Sigmoid colon (tissue), 7 donors: ENCODE results near the gene SELENBP1. TPM values are rescaled to one million over a fixed set of nuclear protein-coding genes. Genes with fewer than 3 reads are reported as not detected.

Source experiments
- DNase-seq: peaks from one replicate; pipeline ENCODE4 v3.0.0-alpha.2; 2019
- H3K27ac ChIP-seq, 4 donors: fragments of 200-600 bp; sonication (generic); one replicate each; pipeline ENCODE4 v1.5.1; 2016 to 2019; ENCODE audit warnings: mild to moderate bottlenecking in 1 of 4
- H3K27me3 ChIP-seq, 3 donors: fragments of 200-600 bp; sonication (generic); one replicate each; pipeline ENCODE4 v1.5.1; 2019; ENCODE audit warnings: mild to moderate bottlenecking in 1 of 3
- H3K36me3 ChIP-seq, 4 donors: fragments of 200-600 bp; sonication (generic); one replicate each; pipeline ENCODE4 v1.5.1; 2016 to 2019
- H3K4me1 ChIP-seq, 4 donors: fragments of 200-600 bp; sonication (generic); one replicate each; pipeline ENCODE4 v1.5.1; 2017 to 2019
- H3K4me3 ChIP-seq, 4 donors: fragments of 200-600 bp; sonication (generic); one replicate each; pipeline ENCODE4 v1.5.1; 2017 to 2019; ENCODE audit warnings: mild to moderate bottlenecking in 2 of 4, moderate library complexity in 1 of 4
- H3K9me3 ChIP-seq, 4 donors: fragments of 200-600 bp in 3 of 4; sonication (generic) in 3 of 4; one replicate each; pipeline versions ENCODE4 v1.5.1 to v1.6.1; 2013 to 2019
- CTCF ChIP-seq, 4 experiments: fragments of 450-650 bp in 3 of 4; fragments of 200-600 bp in 1 of 4; IDR thresholded peaks; one replicate each; pipeline ENCODE4 v1.5.1; 2016 to 2019; ENCODE audit warnings: antibody characterized with exemption in 4 of 4, mild to moderate bottlenecking in 3 of 4, moderate library complexity in 2 of 4
- EP300 ChIP-seq, 4 donors: sonication (generic); formaldehyde crosslinking; IDR thresholded peaks; one replicate each; pipeline ENCODE4 v1.6.1; 2017; ENCODE audit warnings: antibody characterized with exemption in 4 of 4
- POLR2A ChIP-seq, 2 donors: fragments of 450-650 bp; IDR thresholded peaks; one replicate each; pipeline ENCODE4 v1.6.1; 2016; ENCODE audit warnings: antibody characterized with exemption in 2 of 2, mild to moderate bottlenecking in 2 of 2, moderate library complexity in 2 of 2
- POLR2AphosphoS5 ChIP-seq, 4 donors: sonication (generic); formaldehyde crosslinking; IDR thresholded peaks; one replicate each; pipeline ENCODE4 v1.6.1; 2017; ENCODE audit warnings: antibody characterized with exemption in 4 of 4
- WGBS, 2 donors: extraction: QIAGEN DNeasy Blood & Tissue Kit; methylation state at CpG; one replicate each; pipeline ENCODE4 v1.1.7; 2013; 5-methylcytosine and 5-hydroxymethylcytosine counted together
- intact Hi-C: fragments of 100-400 bp; cut with DNase I; formaldehyde crosslinking; loops from one replicate; pipeline ENCODE4 v1.15.1; 2023
- polyA plus RNA-seq, 3 donors: library from polyadenylated mRNA; stranded (reverse); fragments of 200-250 nt; gene quantifications; one replicate each; pipeline ENCODE4 v1.2.3, GENCODE V29; 2013
- total RNA-seq, 4 donors: library from RNA; depleted of rRNA; stranded (reverse); fragments of >200 nt; gene quantifications; one replicate each; pipeline ENCODE4 v1.1.0, GENCODE V29; 2016
- donor health status: healthy with polysubstance abuse.
- donor health status: Bipolar disorder and iron deficiency.
- donor health status: healthy.

SELENBP1 gene
- total and polyA plus RNA-seq, 7 donors: 95.8 to 1,051 (median 142) TPM

DNA sequence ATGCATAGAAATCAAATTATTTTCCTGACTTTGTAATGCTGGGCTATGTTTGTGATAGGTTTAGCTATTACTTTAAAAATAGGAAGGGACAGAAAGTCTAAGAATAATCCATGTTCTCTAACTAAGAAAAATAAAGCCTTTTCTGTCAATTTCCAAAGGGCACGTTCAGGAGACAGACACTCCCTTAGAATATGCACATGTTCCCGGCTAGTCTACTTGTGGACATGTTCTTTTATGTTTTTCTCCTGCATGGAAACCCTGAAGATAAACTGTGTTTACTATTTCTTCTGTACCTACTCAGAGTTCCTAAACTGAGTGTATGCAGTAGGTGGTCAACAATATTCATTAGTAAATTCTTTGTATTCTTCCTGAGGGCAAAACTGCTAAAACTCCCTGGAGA is 39.4 kb upstream of the SELENBP1 start:
- no peak for DNase-seq
- 88 to 89% methylated on average over 2 of the region's 2 CpGs for WGBS, 2 donors
- intact Hi-C loops: no loop called here

DNA sequence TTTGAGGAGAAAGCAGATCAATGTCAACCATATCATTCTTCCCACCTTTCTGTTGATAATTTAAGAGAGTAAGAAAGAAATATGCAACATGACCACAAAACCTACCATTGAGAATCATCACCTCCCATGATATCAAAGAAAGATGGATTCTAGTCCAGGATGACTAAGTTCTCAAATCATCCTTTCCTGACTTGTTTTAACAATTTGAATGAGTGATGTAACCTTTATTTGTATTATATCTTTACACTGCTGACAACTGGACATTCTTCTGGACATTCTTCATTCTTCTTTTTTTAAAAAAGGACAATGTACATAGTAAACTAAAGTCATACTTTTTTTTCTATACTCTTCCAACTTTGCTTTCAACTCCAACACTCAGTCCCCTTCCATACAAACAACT is 36.4 kb upstream of the SELENBP1 start:
- H3K36me3 ChIP-seq: peaks cover 64 to 99% (median 79%) of the 10 kb centered on the region in 4 donors
- no peaks in the 10 kb centered on the region for H3K9me3 ChIP-seq
- DNase-seq: no peak
- H3K4me1 ChIP-seq: no peaks in the 10 kb centered on the region
- no peak overlapping the region for H3K4me3 ChIP-seq
- TF ChIP-seq POLR2AphosphoS5 (IDR thresholded peaks at IDR 0.05): no peak
- no peak for TF ChIP-seq POLR2A (IDR thresholded peaks at IDR 0.05)
- TF ChIP-seq EP300 (IDR thresholded peaks at IDR 0.05): no peak
- TF ChIP-seq CTCF (IDR thresholded peaks at IDR 0.05): no peak
- no peak overlapping the region for H3K27ac ChIP-seq
- no peaks in the 10 kb centered on the region for H3K27me3 ChIP-seq
- intact Hi-C loops: no loop called here

More for the DNA sequence above, 39.4 kb upstream of the SELENBP1 start:
- no peaks in the 10 kb centered on the region for H3K9me3 ChIP-seq
- peaks cover 41 to 99% (median 69%) of the 10 kb centered on the region in 4 donors for H3K36me3 ChIP-seq
- no peak for TF ChIP-seq CTCF (IDR thresholded peaks at IDR 0.05)
- TF ChIP-seq POLR2A (IDR thresholded peaks at IDR 0.05): no peak
- no peak for TF ChIP-seq EP300 (IDR thresholded peaks at IDR 0.05)
- TF ChIP-seq POLR2AphosphoS5 (IDR thresholded peaks at IDR 0.05): no peak
- no peaks in the 10 kb centered on the region for H3K27me3 ChIP-seq
- H3K4me1 ChIP-seq: no peaks in the 10 kb centered on the region
- H3K4me3 ChIP-seq: no peak overlapping the region
- H3K27ac ChIP-seq: no peak overlapping the region

DNA sequence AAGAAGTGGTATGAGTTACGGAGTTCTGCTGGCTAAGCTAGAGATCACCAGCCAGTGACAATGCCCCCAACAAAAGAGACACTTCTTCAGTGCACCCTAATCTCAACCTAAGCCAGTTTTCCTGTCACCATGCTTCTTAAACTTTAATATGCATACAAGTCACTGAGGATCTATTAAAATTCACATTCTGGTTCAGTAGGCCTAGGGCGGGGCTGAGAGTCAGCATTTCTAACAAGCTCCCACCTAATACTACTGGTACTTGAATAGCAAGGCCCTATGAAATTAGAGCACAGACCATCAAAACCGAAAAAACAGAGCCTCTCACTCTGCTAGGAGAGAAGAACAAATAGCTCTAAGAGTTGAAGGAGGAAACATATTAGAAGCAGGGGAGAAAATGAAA is 34.8 kb upstream of the SELENBP1 start:
- WGBS, 2 donors: 94 to 98% methylated on average over 3 of the region's 3 CpGs
- H3K4me1 ChIP-seq: no peaks in the 10 kb centered on the region
- no peak for TF ChIP-seq EP300 (IDR thresholded peaks at IDR 0.05)
- no peak for TF ChIP-seq POLR2AphosphoS5 (IDR thresholded peaks at IDR 0.05)
- TF ChIP-seq POLR2A (IDR thresholded peaks at IDR 0.05): no peak
- TF ChIP-seq CTCF (IDR thresholded peaks at IDR 0.05): no peak
- DNase-seq: no peak
- H3K27ac ChIP-seq: no peak overlapping the region
- H3K9me3 ChIP-seq: no peaks in the 10 kb centered on the region
- peaks cover 64 to 100% (median 76%) of the 10 kb centered on the region in 4 donors for H3K36me3 ChIP-seq
- H3K4me3 ChIP-seq: no peak overlapping the region
- H3K27me3 ChIP-seq: no peaks in the 10 kb centered on the region
- intact Hi-C loops: no loop called here

DNA sequence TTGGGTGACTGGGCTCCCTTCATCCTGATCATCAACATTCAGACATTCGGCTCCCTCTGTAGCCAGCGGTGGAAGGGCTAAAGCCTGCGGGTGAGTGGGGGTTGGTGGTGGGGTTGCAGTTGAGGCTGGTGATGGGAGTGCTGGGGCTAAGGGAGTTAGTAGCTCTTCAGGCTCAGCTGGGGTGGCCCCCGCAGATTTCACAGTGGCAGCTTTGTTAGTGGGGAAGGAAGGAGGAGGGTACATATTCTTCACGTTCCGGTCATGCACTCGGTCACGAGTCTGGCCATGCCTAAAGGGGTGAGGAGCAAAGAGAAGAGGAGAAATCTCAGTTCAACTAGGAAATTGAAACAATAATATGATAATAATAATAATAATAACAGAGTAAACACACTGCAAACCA is 33.7 kb upstream of the SELENBP1 start:
- Histone ChIP-seq H3K4me1 (peaks cover 0 to 5% (median under 1%) of the 10 kb centered on the region in 4 donors), H3K27ac (no peak overlapping the region), H3K36me3 (peaks cover 63 to 100% (median 72%) of the 10 kb centered on the region in 4 donors), H3K4me3 (no peak overlapping the region), H3K27me3 (no peaks in the 10 kb centered on the region), H3K9me3 (no peaks in the 10 kb centered on the region)
- 91 to 92% methylated on average over 8 of the region's 8 CpGs for WGBS, 2 donors
- no peak for TF ChIP-seq POLR2A (IDR thresholded peaks at IDR 0.05)
- TF ChIP-seq CTCF (IDR thresholded peaks at IDR 0.05): no peak
- no peak for TF ChIP-seq EP300 (IDR thresholded peaks at IDR 0.05)
- no peak for TF ChIP-seq POLR2AphosphoS5 (IDR thresholded peaks at IDR 0.05)
- DNase-seq: no peak
- intact Hi-C loops: no loop called here
